Left lobe of liver (tissue), 2 donors: ENCODE results near the gene AIF1L. TPM values are rescaled to one million over a fixed set of nuclear protein-coding genes. Genes with fewer than 3 reads are reported as not detected.

Experiments used
- ATAC-seq: fragments of 200-7000 bp; cut with Tn5 transposase; one replicate; pipeline ENCODE4 v1.9.1; 2020; ENCODE audit warnings: mild to moderate bottlenecking, moderate library complexity
- DNase-seq: peaks from one replicate; pipeline ENCODE4 v3.0.0-alpha.2; 2020; ENCODE audit warnings: low spot score
- total RNA-seq: library from RNA; stranded (reverse); gene quantifications from one replicate; pipeline ENCODE4 v1.2.1, GENCODE V29; 2021
- donor health status: DM: no; HTN: no; CAD: no; lungs with moderate emphysema.
- donor health status: DM: no; HTN: yes; CAD: no.

AIF1L gene
- total RNA-seq, result 0.83 TPM

- peak; percentile 55 for ATAC-seq
- DNase-seq, result no peak
Measured at GRCh38 chr9:131096269-131097125, at the start of gene AIF1L. Gene AIF1L (plus strand): TSS chr9:131096531. CDS start chr9:131096630, 99 bp downstream.

GRCh38 chr9:131046581-131047202 lies 49.6 kb upstream of the AIF1L start:
- DNase-seq, result peak; percentile 63
- ATAC-seq, result peak; percentile 96

GRCh38 chr9:131048332-131048731 lies 48.0 kb upstream of the AIF1L start:
- ATAC-seq (no peak), DNase-seq (no peak)

- no peak for DNase-seq
- ATAC-seq, result no peak
Measured at GRCh38 chr9:131048820-131049219, 47.5 kb upstream of the AIF1L start.

- DNase-seq, result no peak
Measured at GRCh38 chr9:131049829-131050715, 46.3 kb upstream of the AIF1L start.

GRCh38 chr9:131050831-131051230 lies 45.5 kb upstream of the AIF1L start:
- DNase-seq (no peak), ATAC-seq (no peak)

More at GRCh38 chr9:131049829-131050715, 46.3 kb upstream of the AIF1L start:
- no peak for ATAC-seq

GRCh38 chr9:131051592-131052517 lies 44.5 kb upstream of the AIF1L start:
- no peak for DNase-seq

GRCh38 chr9:131053896-131054295 lies 42.4 kb upstream of the AIF1L start:
- ATAC-seq (no peak), DNase-seq (no peak)

More at GRCh38 chr9:131051592-131052517, 44.5 kb upstream of the AIF1L start:
- ATAC-seq, result no peak

GRCh38 chr9:131056781-131057506 lies 39.4 kb upstream of the AIF1L start:
- ATAC-seq, result no peak
- DNase-seq, result no peak

GRCh38 chr9:131060900-131061630 lies 35.3 kb upstream of the AIF1L start:
- no peak for ATAC-seq
- DNase-seq, result no peak

- DNase-seq, result no peak
- no peak for ATAC-seq
Measured at GRCh38 chr9:131062969-131063368, 33.4 kb upstream of the AIF1L start.

GRCh38 chr9:131065599-131065998 lies 30.7 kb upstream of the AIF1L start:
- no peak for ATAC-seq
- no peak for DNase-seq

GRCh38 chr9:131067625-131068024 lies 28.7 kb upstream of the AIF1L start:
- ATAC-seq, result peak; percentile 56
- DNase-seq, result no peak

- ATAC-seq, result peak; percentile 90
- DNase-seq, result peak; percentile 77
Measured at GRCh38 chr9:131068076-131068816, 28.1 kb upstream of the AIF1L start.

- no peak for DNase-seq
- no peak for ATAC-seq
Measured at GRCh38 chr9:131069699-131070098, 26.6 kb upstream of the AIF1L start.

GRCh38 chr9:131072107-131072870 lies 24.0 kb upstream of the AIF1L start:
- DNase-seq, result no peak
- no peak for ATAC-seq

GRCh38 chr9:131072871-131073237 lies 23.5 kb upstream of the AIF1L start:
- no peak for DNase-seq

More at GRCh38 chr9:131072871-131073237, 23.5 kb upstream of the AIF1L start:
- no peak for ATAC-seq
